Type B pancreatic cell (in vitro differentiated cells): ENCODE results near the gene FAM81A. TPM values are rescaled to one million over a fixed set of nuclear protein-coding genes. Genes with fewer than 3 reads are reported as not detected.
A peak's percentile ranks its signal among the peaks of the same experiment; 100 is the strongest.

Experiments used
- DNase-seq: peaks from one replicate; pipeline ENCODE4 v3.0.0; 2021; ENCODE audit warnings: mixed read lengths; ENCODE audit not compliant: unreplicated experiment; ENCODE audit errors: extremely low spot score
- H3K27ac Mint-ChIP-seq: 2 replicates; pipeline ENCODE4 v1.8.0; 2021; ENCODE audit warnings: mild to moderate bottlenecking, mixed read lengths
- H3K27me3 Mint-ChIP-seq: 2 replicates; pipeline ENCODE4 v1.8.0; 2021; ENCODE audit warnings: mixed read lengths
- H3K36me3 Mint-ChIP-seq: 2 replicates; pipeline ENCODE4 v1.8.0; 2021; ENCODE audit warnings: mixed read lengths
- H3K4me1 Mint-ChIP-seq: one replicate; pipeline ENCODE4 v1.8.0; 2021; ENCODE audit warnings: mixed read lengths; ENCODE audit not compliant: unreplicated experiment
- H3K4me3 Mint-ChIP-seq: 2 replicates; pipeline ENCODE4 v1.8.0; 2021; ENCODE audit warnings: mild to moderate bottlenecking, mixed read lengths
- H3K9me3 Mint-ChIP-seq: 2 replicates; pipeline ENCODE4 v1.8.0; 2021; ENCODE audit warnings: mixed read lengths
- CTCF ChIP-seq: fragments of 200-600 bp; sonication (generic); conservative IDR thresholded peaks from 2 replicates; pipeline ENCODE4 v1.5.0; 2021; ENCODE audit warnings: antibody characterized with exemption, mild to moderate bottlenecking
- total RNA-seq: library from RNA; stranded (reverse); gene quantifications from 2 replicates; pipeline ENCODE4 v1.2.1, GENCODE V29; 2021; ENCODE audit warnings: low replicate concordance

FAM81A gene
- total RNA-seq, 1 donor from 2014 or later, result 1.4 TPM

- H3K27me3 Mint-ChIP-seq, result peaks cover 50% of the 10 kb centered on the region
- no peaks in the 10 kb centered on the region for H3K36me3 Mint-ChIP-seq
- DNase-seq, result no peak
- no peak for TF ChIP-seq CTCF
- H3K9me3 Mint-ChIP-seq, result no peaks in the 10 kb centered on the region
- no peak overlapping the region for H3K27ac Mint-ChIP-seq
- H3K4me3 Mint-ChIP-seq, result no peak overlapping the region
- H3K4me1 Mint-ChIP-seq, result peaks cover 11% of the 10 kb centered on the region
Observed at GRCh38 chr15:59432389-59432788, 5.6 kb upstream of the FAM81A start.

- no peaks in the 10 kb centered on the region for H3K36me3 Mint-ChIP-seq
- H3K27ac Mint-ChIP-seq, result no peak overlapping the region
- no peak for DNase-seq
- H3K27me3 Mint-ChIP-seq, result peaks cover 68% of the 10 kb centered on the region
- no peaks in the 10 kb centered on the region for H3K9me3 Mint-ChIP-seq
- H3K4me3 Mint-ChIP-seq, result no peak overlapping the region
- H3K4me1 Mint-ChIP-seq, result peaks cover 15% of the 10 kb centered on the region
- no peak for TF ChIP-seq CTCF
Observed at GRCh38 chr15:59434481-59434880, 3.5 kb upstream of the FAM81A start.

GRCh38 chr15:59436774-59437141, 1.2 kb upstream of the FAM81A start:
- H3K36me3 Mint-ChIP-seq, result no peaks in the 10 kb centered on the region
- DNase-seq, result no peak
- no peaks in the 10 kb centered on the region for H3K9me3 Mint-ChIP-seq
- peak overlapping the region; percentile 65 for H3K27ac Mint-ChIP-seq
- peaks cover 82% of the 10 kb centered on the region for H3K27me3 Mint-ChIP-seq
- peak overlapping the region; percentile 91 for H3K4me3 Mint-ChIP-seq
- H3K4me1 Mint-ChIP-seq, result peaks cover 15% of the 10 kb centered on the region
- no peak for TF ChIP-seq CTCF

GRCh38 chr15:59437142-59437816, 707 bp upstream of the FAM81A start:
- TF ChIP-seq CTCF, result no peak
- no peak for DNase-seq
- H3K4me1 Mint-ChIP-seq, result peaks cover 15% of the 10 kb centered on the region
- H3K36me3 Mint-ChIP-seq, result no peaks in the 10 kb centered on the region
- H3K4me3 Mint-ChIP-seq, result peak overlapping the region; percentile 91
- H3K9me3 Mint-ChIP-seq, result no peaks in the 10 kb centered on the region
- peak overlapping the region; percentile 65 for H3K27ac Mint-ChIP-seq
- peaks cover 84% of the 10 kb centered on the region for H3K27me3 Mint-ChIP-seq

GRCh38 chr15:59438625-59439290, 772 bp downstream of the FAM81A start:
- H3K36me3 Mint-ChIP-seq, result no peaks in the 10 kb centered on the region
- peaks cover 15% of the 10 kb centered on the region for H3K4me1 Mint-ChIP-seq
- H3K9me3 Mint-ChIP-seq, result no peaks in the 10 kb centered on the region
- peak overlapping the region; percentile 86 for H3K4me3 Mint-ChIP-seq
- DNase-seq, result no peak
- peaks cover 86% of the 10 kb centered on the region for H3K27me3 Mint-ChIP-seq
- TF ChIP-seq CTCF, result no peak
- H3K27ac Mint-ChIP-seq, result no peak overlapping the region
